H1 (cell line): ENCODE results near the gene BRK1. TPM values are rescaled to one million over a fixed set of nuclear protein-coding genes. Genes with fewer than 3 reads are reported as not detected.

ENCODE experiments used
- CTCF ChIA-PET: fragments of 300-600 bp; sonication (Branson Sonifier 250); formaldehyde crosslinking; loops from one replicate; lab custom pipeline; 2021; ENCODE audit not compliant: partially characterized antibody; lab: Charles Lee
- POLR2A ChIA-PET: fragments of 300-600 bp; sonication (Branson Sonifier 250); formaldehyde crosslinking; loops from one replicate; lab custom pipeline; 2021; ENCODE audit warnings: inconsistent platforms; ENCODE audit not compliant: partially characterized antibody; lab: Charles Lee
- DNase-seq, 2 experiments: peaks; one replicate each; pipeline versions ENCODE4 v3.0.0 to v3.0.0-alpha.2; 2010 to 2022; ENCODE audit warnings: low spot score in 2 of 2, low read depth in 1 of 2, mixed read lengths in 1 of 2
- FAIRE-seq: peaks from 2 replicates; lab custom pipeline; 2011; peaks lifted over from hg19 to GRCh38; lab: Jason Lieb, UNC
- H2AFZ ChIP-seq: 2 replicates; pipeline ENCODE4 v1.8.1; 2012; ENCODE audit warnings: low read length, inconsistent platforms
- H2AK5ac ChIP-seq: 2 replicates; pipeline ENCODE4 v1.6.1; 2013; ENCODE audit warnings: low read depth, low read length
- H2BK120ac ChIP-seq: replicated peaks from 2 replicates; pipeline ENCODE3; 2013; ENCODE audit warnings: low read depth, low read length, inconsistent platforms
- H2BK12ac ChIP-seq: 2 replicates; pipeline ENCODE4 v1.6.1; 2013; ENCODE audit warnings: low read depth, low read length
- H2BK15ac ChIP-seq: 2 replicates; pipeline ENCODE4 v1.6.1; 2013; ENCODE audit warnings: low read length
- H2BK20ac ChIP-seq: 2 replicates; pipeline ENCODE4 v1.6.1; 2013; ENCODE audit warnings: low read length
- H2BK5ac ChIP-seq: 2 replicates; pipeline ENCODE4 v1.6.1; 2013; ENCODE audit warnings: low read depth, low read length
- H3K14ac ChIP-seq: 2 replicates; pipeline ENCODE4 v1.6.1; 2013; ENCODE audit warnings: inconsistent platforms; ENCODE audit not compliant: insufficient read length
- H3K18ac ChIP-seq: 2 replicates; pipeline ENCODE4 v1.6.1; 2013; ENCODE audit warnings: low read length; ENCODE audit errors: extremely low read depth
- H3K23ac ChIP-seq: 2 replicates; pipeline ENCODE4 v1.6.1; 2013; ENCODE audit warnings: inconsistent platforms; ENCODE audit not compliant: insufficient read length
- H3K23me2 ChIP-seq: 2 replicates; pipeline ENCODE4 v1.6.1; 2013; ENCODE audit warnings: low read depth, low read length
- H3K27ac ChIP-seq: 2 replicates; pipeline ENCODE4 v1.6.1; 2011; ENCODE audit warnings: low read depth, low read length, inconsistent platforms
- H3K27me3 ChIP-seq, 4 experiments: replicated peaks in 1 of 4; 1 replicate in 1 of 4; 2 replicates in 3 of 4; pipeline versions ENCODE4 v1.6.1 to v1.8.1; 2011 to 2013; ENCODE audit warnings: low read length in 3 of 4, mild to moderate bottlenecking in 3 of 4, inconsistent platforms in 2 of 4, mixed read lengths in 2 of 4, moderate library complexity in 1 of 4; ENCODE audit not compliant: control insufficient read depth in 3 of 4, insufficient read depth in 3 of 4; ENCODE audit errors: extremely low read depth in 1 of 4
- H3K36me3 ChIP-seq, 4 experiments: 2 replicates each; pipeline versions ENCODE4 v1.6.1 to v1.8.1; 2011 to 2013; ENCODE audit warnings: mild to moderate bottlenecking in 4 of 4, low read length in 3 of 4, moderate library complexity in 2 of 4, control low read depth in 1 of 4, inconsistent platforms in 1 of 4; ENCODE audit not compliant: insufficient read depth in 4 of 4, control insufficient read depth in 2 of 4
- H3K4ac ChIP-seq: replicated peaks from 2 replicates; pipeline ENCODE3; 2013; ENCODE audit warnings: low read length, low read depth, mixed read lengths, inconsistent platforms; ENCODE audit not compliant: insufficient read length
- H3K4me1 ChIP-seq, 4 experiments: replicated peaks in 1 of 4; 1 replicate in 1 of 4; 2 replicates in 3 of 4; pipeline versions ENCODE4 v1.6.1 to v1.8.1; 2011 to 2013; ENCODE audit warnings: low read length in 3 of 4, inconsistent platforms in 2 of 4, mixed read lengths in 1 of 4; ENCODE audit not compliant: insufficient read depth in 4 of 4, control insufficient read depth in 3 of 4
- H3K4me2 ChIP-seq, 2 experiments: 2 replicates each; pipeline versions ENCODE4 v1.6.1 to v1.8.1; 2011 to 2013; ENCODE audit warnings: low read depth in 2 of 2, low read length in 2 of 2, control low read depth in 1 of 2, inconsistent platforms in 1 of 2, mild to moderate bottlenecking in 1 of 2; ENCODE audit not compliant: insufficient read depth in 1 of 2
- H3K4me3 ChIP-seq, 4 experiments: fragments of 200-600, 300-600 bp in 1 of 4; sonication (generic), shearing (Covaris generic), sonication (Bioruptor Twin) in 1 of 4; 2 replicates each; pipeline versions ENCODE4 v1.5.1 to v1.8.1; 2011 to 2016; ENCODE audit warnings: low read length in 4 of 4, low read depth in 3 of 4, control low read depth in 2 of 4, inconsistent platforms in 2 of 4, mild to moderate bottlenecking in 2 of 4, mixed read lengths in 1 of 4, moderate library complexity in 1 of 4; ENCODE audit not compliant: insufficient read depth in 2 of 4; ENCODE audit errors: extremely low read depth in 1 of 4
- H3K56ac ChIP-seq: replicated peaks from 2 replicates; pipeline ENCODE3; 2013; ENCODE audit warnings: low read depth, mild to moderate bottlenecking, mixed read lengths, low read length, inconsistent platforms; ENCODE audit not compliant: insufficient read length
- H3K79me1 ChIP-seq: 2 replicates; pipeline ENCODE4 v1.6.1; 2013; ENCODE audit warnings: low read depth, low read length, control low read depth
- H3K79me2 ChIP-seq, 2 experiments: 2 replicates each; pipeline versions ENCODE4 v1.6.1 to v1.8.1; 2012 to 2013; ENCODE audit warnings: low read length in 2 of 2, mild to moderate bottlenecking in 2 of 2, inconsistent platforms in 1 of 2; ENCODE audit not compliant: insufficient read depth in 2 of 2, control insufficient read depth in 1 of 2
- H3K9ac ChIP-seq, 4 experiments: replicated peaks in 1 of 4; 1 replicate in 1 of 4; 2 replicates in 3 of 4; pipeline versions ENCODE4 v1.6.1 to v1.8.1; 2011 to 2013; ENCODE audit warnings: low read depth in 3 of 4, low read length in 3 of 4, control low read depth in 2 of 4, mild to moderate bottlenecking in 2 of 4, moderate library complexity in 2 of 4, inconsistent platforms in 1 of 4; ENCODE audit errors: extremely low read depth in 1 of 4
- H3K9me3 ChIP-seq, 2 experiments: 2 replicates each; pipeline versions ENCODE4 v1.6.1 to v1.8.1; 2012 to 2013; ENCODE audit warnings: mild to moderate bottlenecking in 2 of 2, moderate library complexity in 2 of 2, control low read depth in 1 of 2, inconsistent platforms in 1 of 2, low read depth in 1 of 2, low read length in 1 of 2, mixed read lengths in 1 of 2; ENCODE audit not compliant: insufficient read depth in 2 of 2
- H4K20me1 ChIP-seq, 2 experiments: replicated peaks in 1 of 2; 2 replicates each; pipeline versions ENCODE3 to v1.8.1; 2011 to 2013; ENCODE audit warnings: inconsistent platforms in 2 of 2, low read length in 2 of 2, mild to moderate bottlenecking in 1 of 2; ENCODE audit not compliant: insufficient read depth in 2 of 2, control insufficient read depth in 1 of 2
- H4K5ac ChIP-seq: 2 replicates; pipeline ENCODE4 v1.6.1; 2013; ENCODE audit warnings: low read length, low read depth, mixed read lengths, inconsistent platforms; ENCODE audit not compliant: insufficient read length
- H4K8ac ChIP-seq: 2 replicates; pipeline ENCODE4 v1.8.0; 2013; ENCODE audit warnings: mild to moderate bottlenecking, moderate library complexity, low read length, inconsistent platforms; ENCODE audit not compliant: insufficient read depth; ENCODE audit errors: extremely low read depth
- H4K91ac ChIP-seq: replicated peaks from 2 replicates; pipeline ENCODE3; 2013; ENCODE audit warnings: low read length, mixed read lengths, inconsistent platforms; ENCODE audit not compliant: insufficient read length
- HDAC6 ChIP-seq: IDR thresholded peaks from one replicate; pipeline ENCODE4 v1.7.1; 2012; ENCODE audit warnings: low read depth, mild to moderate bottlenecking, inconsistent platforms, low read length, moderate library complexity
- KDM1A ChIP-seq: fragments of 200-600, 300-600 bp; sonication (generic); IDR thresholded peaks from 2 replicates; pipeline ENCODE4 v1.7.1; 2016; ENCODE audit warnings: mild to moderate bottlenecking, low read length, borderline replicate concordance
- RFX5 ChIP-seq: IDR thresholded peaks from 2 replicates; pipeline ENCODE4 v1.6.1; 2011; ENCODE audit warnings: low read depth, low read length, improper control_type of control experiment, borderline replicate concordance
- RNF2 ChIP-seq: fragments of 200-900, 300-1000 bp; sonication (generic); IDR thresholded peaks from 2 replicates; pipeline ENCODE4 v1.7.1; 2016; ENCODE audit warnings: borderline replicate concordance, low read depth, mild to moderate bottlenecking, antibody characterized with exemption, low read length; ENCODE audit not compliant: poor library complexity, severe bottlenecking; ENCODE audit errors: missing control alignments
- SAP30 ChIP-seq: fragments of 300-600 bp; sonication (generic); IDR thresholded peaks from 2 replicates; pipeline ENCODE4 v1.7.1; 2012; ENCODE audit warnings: low read length, moderate library complexity, mild to moderate bottlenecking, inconsistent platforms; ENCODE audit not compliant: insufficient read depth, insufficient replicate concordance
- TCF12 ChIP-seq: IDR thresholded peaks from 2 replicates; pipeline ENCODE4 v1.6.1; 2011; ENCODE audit warnings: low read depth, mild to moderate bottlenecking, low read length
- TEAD4 ChIP-seq: IDR thresholded peaks from 2 replicates; pipeline ENCODE4 v1.6.1; 2012; ENCODE audit warnings: low read depth, low read length, inconsistent platforms, mixed read lengths
- YY1 ChIP-seq: IDR thresholded peaks from 2 replicates; pipeline ENCODE4 v1.6.1; 2011; ENCODE audit warnings: low read depth, mild to moderate bottlenecking, low read length
- WGBS, 2 experiments: shearing (Covaris generic) in 1 of 2; methylation state at CpG; one replicate each; pipeline versions ENCODE4 v1.1.6 to v1.1.7; 2013 to 2015; ENCODE audit warnings: low lambda C conversion rate in 2 of 2, mixed read lengths in 2 of 2, inconsistent platforms in 1 of 2, low coverage in 1 of 2, missing lambda C conversion rate in 1 of 2; ENCODE audit not compliant: insufficient replicate concordance in 2 of 2, insufficient coverage in 1 of 2, insufficient read length in 1 of 2; ENCODE audit errors: extremely low coverage in 1 of 2, missing lambda C conversion rate in 1 of 2; 5-methylcytosine and 5-hydroxymethylcytosine counted together
- polyA plus RNA-seq, 7 experiments: library from polyadenylated mRNA; depleted of rRNA in 3 of 7; stranded (reverse) in 5 of 7; unstranded in 2 of 7; fragments of >200 nt in 5 of 7; fragments of 200-250 nt in 2 of 7; gene quantifications; 1 replicate in 5 of 7; 2 replicates in 1 of 7; 4 replicates in 1 of 7; pipeline versions ENCODE4 v1.2.1 to v1.2.3, GENCODE V29; 2011 to 2013; ENCODE audit warnings: missing spikeins in 2 of 7, mixed read lengths in 2 of 7
- total RNA-seq: library from RNA; stranded (reverse); fragmentation: NEBNext Ultra II Directional; extraction: Animal tissue kit (Norgen Biotek cat#: 25700); gene quantifications from 2 replicates; pipeline ENCODE4 v1.2.1, GENCODE V29; 2021

BRK1 gene
- total and polyA plus RNA-seq, 2 of the 8 experiments (the other 6 are each of a cell fraction or from before 2014, with no cell fraction given), result 137 to 164 TPM

DNA sequence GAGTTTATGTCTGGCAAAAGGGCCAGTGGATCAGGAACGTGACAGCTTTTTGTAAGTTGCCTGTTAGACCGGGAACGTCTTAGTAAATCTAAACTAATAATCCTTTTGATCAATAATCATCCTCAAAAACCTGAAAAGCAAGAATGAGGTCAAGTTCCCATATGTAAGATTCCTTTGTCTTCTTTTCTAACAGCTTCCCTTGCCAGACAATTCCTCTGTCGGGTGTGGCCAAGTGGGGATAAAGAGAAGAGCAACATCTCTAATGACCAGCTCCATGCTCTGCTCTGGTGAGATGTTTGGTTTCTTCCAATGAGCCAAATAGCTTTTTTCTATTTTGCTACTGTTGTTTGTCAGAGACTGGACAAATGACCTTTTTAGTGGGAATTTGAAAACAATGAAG lies 27.2 kb upstream of the BRK1 start:
- Histone ChIP-seq H3K4me1 (no peaks in the 10 kb centered on the region), H3K4me3 (no peak overlapping the region), H2BK20ac (no peak overlapping the region), H3K36me3 (peaks cover 22 to 65% (median 55%) of the 10 kb centered on the region in 4 experiments), H4K5ac (no peak overlapping the region), H2BK120ac (no peak overlapping the region), H2BK15ac (no peak overlapping the region), H3K4me2 (no peak overlapping the region), H3K79me1 (no peaks in the 10 kb centered on the region), H2AFZ (no peak overlapping the region), H3K23me2 (no peaks in the 10 kb centered on the region), H4K20me1 (no peaks in the 10 kb centered on the region), H3K27ac (no peak overlapping the region), H3K18ac (no peak overlapping the region), H3K23ac (no peak overlapping the region), H3K9ac (no peak overlapping the region), H2BK5ac (no peak overlapping the region), H3K9me3 (no peaks in the 10 kb centered on the region), H4K8ac (no peak overlapping the region), H3K79me2 (no peaks in the 10 kb centered on the region), H3K14ac (no peak overlapping the region), H3K4ac (no peak overlapping the region), H4K91ac (no peak overlapping the region), H3K56ac (no peak overlapping the region), H2AK5ac (no peak overlapping the region), H3K27me3 (no peaks in the 10 kb centered on the region), H2BK12ac (no peak overlapping the region)
- ChIA-PET CTCF (interaction anchor here (1.3 to 1.9 kb wide), 3 partner anchors 11 to 17 kb away, joined by 3 to 4 read pairs (median 3); no protein-coding TSS in a partner anchor), POLR2A (interaction anchor here (0.7 to 0.9 kb wide), 2 partner anchors 11 to 16 kb away, joined by 3 read pairs; no protein-coding TSS in a partner anchor)
- TF ChIP-seq SAP30 (no peak), RNF2 (no peak), TCF12 (no peak), HDAC6 (no peak), KDM1A (no peak), YY1 (no peak), TEAD4 (no peak), RFX5 (no peak)
- DNase-seq, result no peak
- no peak for FAIRE-seq
- WGBS, 2 experiments, result 92% methylated on average over 4 of the region's 4 CpGs; no CpG with 5 or more reads in 1 of the 2 experiments
